Measurements from ENCODE around the gene CAMK4.

CAMK4 gene

DNA sequence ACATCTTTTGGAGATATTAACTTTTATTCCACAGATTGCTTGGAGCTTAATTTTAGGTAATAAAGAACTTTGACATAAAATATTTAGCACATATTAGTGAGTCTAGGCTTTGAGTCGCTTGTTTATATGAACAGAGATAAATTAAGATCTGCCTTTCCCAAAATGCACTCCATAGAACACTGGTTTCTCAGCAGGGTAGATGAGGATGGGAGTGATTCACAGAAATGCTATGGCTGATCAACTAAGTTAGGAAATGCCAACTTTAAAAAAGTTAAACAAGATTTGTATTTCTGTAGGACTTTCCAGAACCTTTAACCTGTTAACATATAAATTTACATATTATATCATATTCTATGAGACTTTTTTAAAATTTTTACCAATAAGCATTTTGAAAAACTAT lies 222.9 kb downstream of the CAMK4 start:
- DNase-seq: no peak

GRCh38 chr5:111447822-111448221 lies 223.6 kb downstream of the CAMK4 start:
- DNase-seq: no peak

DNA sequence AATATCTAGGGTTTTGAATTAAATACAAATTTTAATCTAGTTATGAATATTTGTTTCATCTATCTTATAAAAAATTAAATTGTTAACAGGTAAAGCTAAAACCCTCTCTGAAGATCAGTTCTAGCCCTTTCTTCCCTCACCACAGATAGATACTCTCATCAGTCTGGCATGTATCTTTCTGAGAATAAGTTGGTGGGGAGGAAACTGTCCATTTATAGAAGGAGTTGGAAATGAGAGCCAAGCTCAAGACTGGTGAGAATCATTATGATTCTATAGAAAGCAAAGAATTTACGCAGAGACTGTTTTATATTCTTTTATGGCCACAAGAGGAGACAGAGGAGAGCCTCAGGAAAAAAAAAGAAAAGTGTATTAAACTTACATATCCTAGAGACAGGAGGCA lies 229.1 kb downstream of the CAMK4 start:
- DNase-seq: no peak

- DNase-seq: no peak
Observed at GRCh38 chr5:111453747-111454146, 229.6 kb downstream of the CAMK4 start.

- no peak for DNase-seq
Observed at GRCh38 chr5:111454198-111454622, 230.0 kb downstream of the CAMK4 start.

GRCh38 chr5:111454776-111455175 lies 230.6 kb downstream of the CAMK4 start:
- no peak for DNase-seq

- no peak for DNase-seq
Observed at GRCh38 chr5:111461255-111461671, 237.1 kb downstream of the CAMK4 start.

- DNase-seq: no peak
Observed at GRCh38 chr5:111461934-111462333, 237.8 kb downstream of the CAMK4 start.

DNA sequence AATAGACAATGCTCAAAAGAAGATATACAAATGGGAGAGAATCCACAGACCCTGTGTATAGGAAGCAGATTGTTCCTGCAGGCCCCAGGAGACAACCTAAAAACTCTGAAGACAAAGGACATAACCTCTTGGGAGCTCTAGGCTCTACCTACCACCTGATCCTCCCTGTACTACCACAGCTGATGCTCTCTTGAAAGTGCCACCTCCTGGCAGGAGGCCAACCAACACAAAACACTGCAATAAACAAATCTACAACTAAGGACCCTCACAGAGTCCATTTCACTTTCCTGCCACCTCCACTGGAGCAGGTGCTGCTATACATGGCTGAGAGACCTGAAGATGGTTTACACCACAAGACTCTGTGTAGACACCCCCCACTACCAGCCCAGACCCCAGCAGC lies 239.1 kb downstream of the CAMK4 start:
- no peak for DNase-seq

DNA sequence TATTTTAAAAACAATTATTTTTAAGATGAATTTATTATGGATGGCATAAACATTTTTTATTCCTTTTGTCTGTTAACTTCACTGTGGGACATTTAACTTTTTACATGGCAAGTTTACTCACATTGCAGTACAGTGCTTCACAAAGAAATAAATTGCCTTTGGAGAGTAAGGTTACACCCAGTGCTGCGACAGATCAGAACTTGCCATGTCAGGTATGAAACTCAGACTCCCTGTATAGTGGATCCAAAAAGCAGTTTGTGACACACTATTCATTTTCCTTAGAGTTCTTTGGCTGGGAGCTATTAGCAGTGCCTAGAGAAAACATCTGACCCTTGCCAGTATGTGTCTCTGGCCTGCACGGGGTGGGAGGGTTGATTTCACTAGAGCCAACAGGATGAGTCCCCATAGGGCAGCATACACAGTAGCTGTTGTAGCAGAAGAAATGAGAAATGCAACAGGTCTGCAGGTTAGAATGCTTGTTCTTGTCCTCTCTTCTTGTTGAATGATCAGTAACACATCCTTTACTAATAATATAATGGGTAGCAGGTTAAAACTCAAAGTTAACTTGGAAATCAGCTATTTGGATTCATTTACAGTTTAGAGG lies 245.2 kb downstream of the CAMK4 start:
- DNase-seq: no peak

- DNase-seq: no peak
Observed at GRCh38 chr5:111469903-111470302, 245.7 kb downstream of the CAMK4 start.

GRCh38 chr5:111472096-111472495 lies 247.9 kb downstream of the CAMK4 start:
- no peak for DNase-seq

DNA sequence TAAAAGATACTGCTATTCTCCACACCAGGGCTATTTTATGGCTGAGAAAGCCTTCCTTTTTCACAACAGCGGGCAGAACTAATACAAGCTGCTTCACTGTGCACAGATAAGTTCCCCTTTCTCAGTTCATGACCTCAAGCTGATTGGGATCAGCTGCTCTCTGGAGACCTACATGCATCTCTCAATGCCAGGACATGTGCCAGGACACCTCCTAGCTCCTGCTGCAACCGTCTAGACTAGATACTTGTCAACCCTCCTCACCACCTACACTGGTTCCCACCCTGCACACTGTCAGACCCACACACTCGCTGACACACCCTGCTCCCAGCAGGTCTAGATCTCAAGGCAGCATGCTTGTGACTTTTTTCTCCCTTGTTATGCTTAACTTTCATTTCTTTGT lies 248.4 kb downstream of the CAMK4 start:
- DNase-seq: no peak

- DNase-seq: no peak
Observed at GRCh38 chr5:111478266-111478665, 254.1 kb downstream of the CAMK4 start.

- no peak for DNase-seq
Observed at GRCh38 chr5:111478898-111479297, 254.7 kb downstream of the CAMK4 start.

GRCh38 chr5:111480346-111480745 lies 256.2 kb downstream of the CAMK4 start:
- DNase-seq: no peak

GRCh38 chr5:111486055-111486454 lies 261.9 kb downstream of the CAMK4 start:
- no peak for DNase-seq

DNA sequence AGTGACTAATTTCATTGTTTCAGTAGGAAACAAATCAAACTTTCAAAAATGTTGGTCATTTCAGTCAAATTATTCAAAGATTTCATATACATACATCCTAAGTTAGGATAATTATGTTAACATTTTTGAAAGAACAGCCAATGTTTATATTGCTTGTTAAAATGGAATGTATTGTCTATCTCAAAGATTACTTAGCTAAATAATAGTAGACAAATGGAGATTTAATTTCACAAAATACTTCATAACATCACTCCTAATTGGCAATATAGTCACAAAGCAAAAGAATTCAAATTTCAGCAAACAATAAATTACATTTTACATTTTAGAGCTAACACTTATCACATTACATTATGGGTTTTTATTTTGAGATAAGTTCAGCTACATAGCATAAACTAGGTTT lies 262.7 kb downstream of the CAMK4 start:
- no peak for DNase-seq

GRCh38 chr5:111488353-111488752 lies 264.2 kb downstream of the CAMK4 start:
- DNase-seq: no peak

- no peak for DNase-seq
Observed at GRCh38 chr5:111493031-111493430, 268.8 kb downstream of the CAMK4 start.

DNA sequence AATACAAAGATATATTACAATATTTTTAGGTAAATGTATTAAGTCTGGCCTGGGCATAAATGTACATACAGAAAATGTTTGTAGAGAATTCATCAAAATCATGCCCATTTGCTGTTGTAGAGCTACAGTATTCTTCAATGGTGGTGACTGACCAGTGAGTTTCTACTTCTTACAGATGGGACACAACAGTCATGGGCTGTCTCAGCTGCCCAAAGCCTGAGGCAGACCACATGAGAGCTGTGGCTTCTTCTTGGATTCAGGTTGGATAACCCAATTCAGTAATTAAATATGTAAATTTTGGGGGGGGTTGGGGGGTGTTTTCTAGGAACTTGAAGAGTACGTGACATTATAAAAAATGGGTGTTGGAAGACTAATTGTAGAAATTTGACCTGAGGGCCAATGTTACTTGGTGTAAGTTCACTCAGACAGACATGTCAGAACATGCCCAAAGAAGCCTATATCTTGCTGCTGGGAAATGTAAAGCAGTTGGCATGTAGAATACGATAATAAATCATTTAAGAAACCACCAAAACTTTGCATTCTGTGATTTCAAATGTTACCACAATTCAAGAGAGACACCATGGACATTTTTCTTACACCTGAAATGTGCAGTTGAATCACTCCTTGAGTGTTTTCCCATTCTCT lies 270.3 kb downstream of the CAMK4 start:
- no peak for DNase-seq

DNA sequence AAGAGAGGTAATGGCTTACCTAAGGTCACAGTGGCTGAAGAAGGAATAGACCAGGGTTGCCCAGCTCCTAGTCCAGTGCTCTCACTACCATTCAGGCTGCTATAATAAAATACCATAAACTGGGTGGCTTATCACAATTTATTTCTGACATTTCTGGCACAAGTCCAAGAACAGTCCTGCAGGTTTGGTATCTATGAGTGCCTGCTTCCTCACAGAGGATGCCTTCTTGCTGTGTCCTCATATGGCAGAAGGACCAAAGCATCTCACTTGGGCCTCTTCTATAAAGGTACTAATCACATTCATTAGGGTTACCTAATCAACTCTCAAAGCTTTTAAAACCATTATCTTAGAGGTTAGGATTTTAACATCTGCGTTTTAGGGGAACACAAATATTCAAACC lies 271.0 kb downstream of the CAMK4 start:
- no peak for DNase-seq

- DNase-seq: no peak
Observed at GRCh38 chr5:111498346-111498745, 274.2 kb downstream of the CAMK4 start.

DNA sequence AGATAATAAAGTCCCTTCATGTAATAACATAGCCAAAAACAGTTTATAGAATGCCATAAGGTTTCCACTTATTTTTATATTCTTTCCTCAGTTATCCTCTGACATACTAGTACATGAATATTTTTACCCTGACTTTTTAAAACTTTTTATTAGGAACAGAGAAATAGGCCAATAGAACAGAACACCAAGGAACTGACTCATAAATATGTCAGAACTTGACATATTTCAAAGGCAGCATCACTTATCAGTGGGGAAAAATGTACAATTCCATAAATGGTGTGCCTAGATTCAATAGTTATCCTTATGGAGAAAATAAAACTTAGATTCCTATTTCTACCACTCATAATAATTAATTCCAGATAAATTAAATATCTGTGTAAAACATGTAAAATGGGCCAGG lies 278.8 kb downstream of the CAMK4 start:
- no peak for DNase-seq

- no peak for DNase-seq
Observed at GRCh38 chr5:111505096-111505495, 280.9 kb downstream of the CAMK4 start.
